GM18909 (cell line): ENCODE data around the gene PTPRN2.

Experiments used
- ATAC-seq: cut with Tn5 transposase; IDR thresholded peaks from one replicate; pipeline ENCODE4 v1.9.1; 2021; ENCODE audit warnings: mild to moderate bottlenecking; ENCODE audit not compliant: unreplicated experiment, poor library complexity

The PTPRN2 gene

DNA sequence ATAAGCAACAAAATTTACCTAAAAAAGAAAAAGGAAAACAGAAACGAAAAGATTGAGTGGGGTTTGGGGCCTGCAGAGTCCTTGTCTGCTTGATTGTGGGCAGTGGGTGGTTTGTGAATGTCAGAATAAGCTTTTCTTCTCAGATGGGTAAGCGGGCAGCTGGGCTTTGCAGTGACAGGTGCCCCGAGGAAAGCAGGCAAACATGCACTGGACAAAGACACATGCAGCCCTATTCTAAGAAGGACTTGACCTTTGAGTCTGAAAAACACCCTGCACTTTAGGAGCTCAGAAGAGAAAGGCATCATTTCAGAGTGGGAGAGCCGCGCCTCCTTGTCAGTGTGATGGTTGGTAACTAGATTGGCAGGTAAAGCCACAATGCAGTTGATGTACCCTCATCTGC is 562.7 kb downstream of the PTPRN2 start:
- no peak for ATAC-seq

DNA sequence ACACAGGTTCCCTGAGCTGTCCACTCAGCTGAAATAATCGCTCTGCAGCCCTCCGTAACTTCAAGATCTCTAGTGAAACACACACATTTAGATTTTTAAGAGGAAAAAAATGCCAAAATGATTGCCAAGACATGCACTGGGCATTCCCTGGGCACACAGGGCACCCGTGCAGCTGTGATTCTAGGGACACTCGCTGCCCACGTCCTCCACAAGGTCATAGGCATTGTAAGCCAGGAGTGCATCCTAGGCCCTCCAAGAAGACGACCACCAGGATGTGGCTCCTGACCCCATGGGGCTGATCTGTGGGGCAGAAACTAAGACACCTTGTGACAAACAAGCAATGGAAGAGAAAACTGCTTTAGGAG is 563.3 kb downstream of the PTPRN2 start:
- no peak for ATAC-seq

DNA sequence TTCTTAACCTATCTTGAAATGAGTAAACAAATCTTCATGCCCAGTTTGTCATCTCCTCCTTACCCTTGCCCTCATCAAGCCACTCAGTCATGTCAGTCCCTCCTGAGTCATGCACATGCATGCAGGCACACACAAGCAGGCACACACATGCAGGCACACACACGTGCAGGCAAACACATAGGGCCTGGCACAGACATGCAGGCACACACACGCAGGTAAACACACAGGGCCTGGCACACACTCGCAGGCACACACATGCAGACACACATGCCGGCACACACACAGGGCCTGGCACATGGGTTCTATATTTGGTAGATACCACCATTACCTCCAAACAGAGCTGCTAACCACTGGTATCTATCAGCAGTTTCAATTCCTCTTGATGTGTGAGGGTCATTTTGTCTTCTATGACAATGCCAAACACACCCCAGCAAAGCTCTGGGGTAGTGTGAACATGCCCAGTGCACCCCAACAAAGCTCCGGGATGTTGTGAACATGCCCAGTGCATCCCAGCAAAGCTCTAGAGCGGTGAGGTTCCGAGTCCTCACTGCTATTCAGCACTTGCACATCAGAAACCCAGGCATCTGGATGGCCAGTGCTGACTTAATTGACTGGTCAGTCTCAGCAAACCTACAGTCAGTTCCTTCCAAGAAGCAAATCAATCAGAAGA is 563.8 kb downstream of the PTPRN2 start:
- no peak for ATAC-seq

DNA sequence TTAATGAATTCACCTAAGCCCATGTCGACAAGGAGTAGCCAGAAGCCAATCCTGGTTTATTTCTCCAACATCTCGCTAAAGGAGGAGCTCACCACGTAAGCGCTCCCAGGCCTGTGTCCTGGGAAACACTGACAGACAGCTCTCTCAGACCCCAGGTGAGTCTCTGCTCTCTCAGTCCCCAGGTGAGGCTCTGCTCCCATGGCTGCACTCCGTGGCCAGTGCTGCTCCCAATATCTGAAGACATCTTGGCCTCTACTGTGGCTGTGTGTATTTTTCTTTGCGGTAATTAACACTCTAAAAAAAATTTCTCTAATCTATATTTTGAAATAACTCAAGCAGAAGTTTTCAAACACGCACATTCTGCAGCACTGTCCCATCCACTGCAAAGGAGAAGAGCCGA is 564.5 kb downstream of the PTPRN2 start:
- ATAC-seq: no peak

DNA sequence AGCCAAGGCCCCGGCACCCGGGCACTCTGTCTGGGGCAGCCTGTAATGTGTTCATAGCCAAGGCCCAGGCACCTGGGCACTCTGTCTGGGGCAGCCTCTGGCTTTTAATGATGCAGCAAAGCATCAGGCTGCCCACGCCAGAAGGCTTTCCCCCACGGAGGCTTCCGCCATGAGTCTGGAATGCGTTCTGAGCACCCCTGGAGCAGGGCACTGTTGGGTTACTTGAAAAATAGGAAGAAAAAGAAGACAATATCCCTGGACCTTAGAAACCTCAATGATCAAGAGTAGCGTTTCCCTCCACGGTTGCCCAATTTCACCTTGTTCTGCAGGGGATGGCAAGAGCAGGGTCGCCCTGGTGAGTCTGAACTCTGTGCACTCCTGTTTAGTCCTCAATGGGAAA is 565.0 kb downstream of the PTPRN2 start:
- ATAC-seq: no peak

DNA sequence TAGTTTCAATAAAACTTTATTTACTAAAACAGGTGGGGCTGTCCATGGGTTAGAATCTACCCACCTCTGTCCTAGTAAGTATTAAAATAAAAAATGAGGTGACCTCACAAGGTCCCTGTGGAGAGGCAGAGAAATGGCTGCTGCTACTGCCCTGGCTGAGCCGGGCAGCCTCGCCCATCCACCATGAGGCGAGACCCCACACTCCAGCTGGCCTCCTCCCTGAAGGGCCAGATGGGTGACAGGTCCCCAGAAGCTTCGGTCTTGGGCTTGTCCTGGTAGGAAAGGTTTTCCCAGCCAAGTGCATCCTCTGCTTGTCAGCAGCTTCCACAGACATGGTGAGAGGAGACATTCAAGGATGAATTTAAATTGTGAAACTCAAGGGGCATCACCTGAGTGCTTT is 565.8 kb downstream of the PTPRN2 start:
- ATAC-seq: no peak

DNA sequence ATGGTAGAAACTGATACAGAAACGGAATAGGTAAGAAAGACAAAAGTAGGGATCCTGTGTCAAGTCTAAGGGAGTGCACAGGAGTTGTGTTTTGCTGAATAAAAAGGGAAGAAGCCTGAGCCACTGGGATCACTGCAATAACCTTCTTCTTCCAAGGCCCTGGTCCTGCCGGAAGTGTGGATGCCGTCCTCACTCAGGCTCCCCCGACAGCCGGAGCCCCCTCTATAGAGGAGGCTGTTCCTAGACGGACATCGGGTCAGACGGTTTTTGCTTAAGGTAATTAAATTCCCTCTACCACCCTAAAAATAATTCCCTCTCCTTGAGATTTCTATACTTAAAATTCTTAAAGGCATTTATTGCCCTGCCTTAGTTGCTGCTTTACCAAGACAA is 566.9 kb downstream of the PTPRN2 start:
- no peak for ATAC-seq

DNA sequence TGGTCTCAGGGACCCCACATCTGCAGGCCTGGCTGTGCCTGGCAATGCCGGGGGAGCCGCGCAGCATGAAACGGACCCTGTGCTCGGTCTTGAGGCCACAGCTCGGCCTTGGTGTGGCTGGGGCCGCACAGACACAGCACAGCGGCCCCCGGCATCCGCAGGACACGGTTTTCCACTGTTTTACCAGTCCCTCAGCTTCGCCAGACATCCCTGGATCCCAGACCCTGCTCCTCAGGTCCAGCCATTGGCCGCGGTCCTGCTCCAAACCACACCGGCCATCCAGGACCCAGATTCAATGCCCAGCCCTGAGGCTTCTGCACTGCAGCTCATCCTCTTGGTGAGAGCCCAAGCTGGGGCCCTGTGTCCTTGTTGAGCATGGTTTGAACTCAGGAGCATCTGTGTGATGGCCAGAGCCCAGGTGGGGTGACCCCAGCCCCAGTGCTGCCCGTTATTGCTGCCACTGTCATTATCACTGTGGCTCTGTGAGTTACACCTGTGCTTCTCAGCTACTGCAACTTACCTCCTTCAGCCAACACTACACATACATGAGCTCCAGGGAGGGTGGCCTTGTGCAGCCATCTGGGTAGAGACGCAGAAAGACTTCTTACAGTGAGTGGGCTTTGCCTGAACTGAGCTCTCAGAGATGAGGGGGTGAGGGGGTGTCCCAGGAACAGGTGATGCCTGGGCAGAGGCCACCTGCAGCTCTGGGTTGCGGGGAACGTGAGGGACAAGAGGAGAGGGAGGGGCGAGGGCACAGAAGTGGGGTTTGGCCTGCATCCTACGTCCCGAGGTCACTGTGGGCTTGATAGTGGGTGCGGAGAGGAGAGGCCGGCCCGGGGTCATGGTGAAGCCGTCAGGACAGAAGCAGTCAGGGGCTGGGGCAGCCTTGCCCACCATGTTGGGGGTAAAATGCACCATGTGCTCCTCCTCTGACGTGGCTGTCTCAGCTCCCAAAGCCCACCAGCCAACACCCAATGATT is 567.6 kb downstream of the PTPRN2 start:
- ATAC-seq: no peak

DNA sequence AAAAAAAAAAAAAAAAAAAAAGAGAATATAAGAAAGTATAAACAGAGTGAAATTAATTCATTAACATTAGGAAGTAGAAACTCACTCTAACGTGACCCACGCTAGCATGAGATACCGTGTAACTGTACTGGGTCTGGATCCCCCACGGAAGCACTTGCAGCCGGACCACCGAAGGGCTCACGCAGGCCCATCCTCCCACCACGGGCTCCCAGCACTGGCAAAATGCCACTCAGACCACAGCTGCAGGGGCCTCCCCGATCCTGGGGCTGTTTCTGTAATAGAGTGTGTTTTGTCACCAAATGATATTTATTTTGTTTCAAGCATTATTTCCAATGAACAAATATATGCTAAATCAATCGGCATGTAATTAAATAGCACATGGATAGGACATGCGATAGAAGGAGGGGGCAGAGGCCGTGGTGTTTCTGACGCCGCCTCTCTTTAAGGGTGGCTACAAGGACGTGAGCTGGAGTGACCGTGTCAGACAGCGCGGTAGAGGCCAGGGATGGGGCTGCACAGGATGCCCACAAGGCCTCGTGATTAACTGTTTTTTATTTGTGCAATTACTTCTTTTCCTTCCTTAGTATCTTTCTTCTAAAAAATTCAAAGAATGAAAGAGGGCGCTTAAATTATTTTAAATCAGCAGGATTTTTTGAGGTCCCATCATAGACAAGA is 568.5 kb downstream of the PTPRN2 start:
- no peak for ATAC-seq

DNA sequence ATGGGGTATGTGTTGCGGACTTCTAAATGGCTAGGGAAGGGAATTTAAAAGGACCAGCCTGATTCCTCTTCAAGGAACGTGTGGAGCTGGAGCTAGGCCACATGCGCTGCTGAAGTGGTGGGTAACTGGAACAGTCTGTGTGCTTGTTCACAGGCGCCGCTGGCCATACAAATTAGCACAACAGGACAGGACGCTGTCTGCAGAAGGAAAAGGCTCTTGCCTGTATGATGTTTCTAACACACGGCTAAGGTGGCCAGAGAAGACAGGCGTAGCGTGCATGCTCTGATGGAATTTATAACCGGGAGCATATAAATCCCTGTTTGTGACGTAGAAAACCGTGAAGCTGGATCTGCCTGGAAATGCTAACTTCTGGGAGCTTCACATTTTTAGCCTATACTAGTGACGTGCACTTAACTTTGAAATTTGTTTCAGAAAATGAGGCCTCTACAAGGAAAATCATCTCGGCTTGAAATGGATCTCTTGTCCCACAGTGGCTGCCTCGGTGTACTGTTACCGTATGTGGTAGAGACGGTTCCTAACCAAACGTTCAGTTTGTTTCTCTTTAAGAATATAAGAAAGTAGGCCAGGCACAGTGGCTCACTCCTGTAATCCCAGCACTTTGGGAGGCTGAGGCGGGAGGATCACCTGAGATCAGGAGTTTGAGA is 569.4 kb downstream of the PTPRN2 start:
- no peak for ATAC-seq

DNA sequence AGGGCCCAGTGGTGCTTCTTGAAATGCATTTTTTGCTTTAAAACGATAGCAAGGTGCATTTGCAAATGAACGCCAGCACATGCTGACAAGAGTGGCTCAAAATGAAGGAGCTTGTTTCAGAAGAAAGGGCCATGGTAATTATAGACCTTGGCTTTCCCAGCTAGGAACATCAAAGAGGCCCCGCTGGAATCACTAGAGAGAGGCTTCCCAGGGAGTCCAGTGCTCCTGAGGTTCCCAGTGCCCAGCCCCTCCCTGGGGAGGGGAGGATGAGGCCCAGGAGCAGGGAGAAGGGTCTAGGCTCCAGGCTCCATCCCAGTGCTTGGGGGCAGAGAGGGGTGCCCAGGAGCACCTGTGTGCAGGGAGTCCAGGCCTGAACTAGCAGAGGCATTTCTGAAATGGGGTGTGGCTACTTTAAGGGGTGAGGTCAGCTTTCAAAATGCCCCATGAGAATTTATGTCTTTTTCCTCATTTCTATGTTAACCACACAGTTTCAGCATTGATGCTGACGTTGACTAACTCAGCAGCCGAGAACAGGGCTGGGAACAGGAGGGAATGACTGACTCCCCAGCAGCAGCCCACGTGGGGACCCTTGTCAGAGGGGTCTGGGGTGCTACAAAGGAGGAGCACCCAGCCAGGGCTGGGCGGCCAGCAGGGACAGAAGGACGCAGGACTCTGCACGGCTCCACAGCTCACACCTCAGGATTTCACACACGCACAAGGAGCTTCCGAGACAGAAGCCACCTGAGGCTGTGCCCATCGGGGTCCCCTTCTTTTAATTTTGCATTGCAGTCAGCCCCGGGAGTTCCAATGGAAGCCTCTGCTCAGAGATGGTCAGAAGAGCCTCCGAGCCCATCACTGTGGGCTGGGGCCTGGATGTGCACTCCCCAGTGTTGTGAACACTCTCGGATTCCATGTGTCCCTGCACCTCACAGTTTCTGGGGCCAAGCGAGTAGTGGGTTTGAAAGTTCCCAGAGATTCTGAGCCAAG is 570.2 kb downstream of the PTPRN2 start:
- no peak for ATAC-seq

DNA sequence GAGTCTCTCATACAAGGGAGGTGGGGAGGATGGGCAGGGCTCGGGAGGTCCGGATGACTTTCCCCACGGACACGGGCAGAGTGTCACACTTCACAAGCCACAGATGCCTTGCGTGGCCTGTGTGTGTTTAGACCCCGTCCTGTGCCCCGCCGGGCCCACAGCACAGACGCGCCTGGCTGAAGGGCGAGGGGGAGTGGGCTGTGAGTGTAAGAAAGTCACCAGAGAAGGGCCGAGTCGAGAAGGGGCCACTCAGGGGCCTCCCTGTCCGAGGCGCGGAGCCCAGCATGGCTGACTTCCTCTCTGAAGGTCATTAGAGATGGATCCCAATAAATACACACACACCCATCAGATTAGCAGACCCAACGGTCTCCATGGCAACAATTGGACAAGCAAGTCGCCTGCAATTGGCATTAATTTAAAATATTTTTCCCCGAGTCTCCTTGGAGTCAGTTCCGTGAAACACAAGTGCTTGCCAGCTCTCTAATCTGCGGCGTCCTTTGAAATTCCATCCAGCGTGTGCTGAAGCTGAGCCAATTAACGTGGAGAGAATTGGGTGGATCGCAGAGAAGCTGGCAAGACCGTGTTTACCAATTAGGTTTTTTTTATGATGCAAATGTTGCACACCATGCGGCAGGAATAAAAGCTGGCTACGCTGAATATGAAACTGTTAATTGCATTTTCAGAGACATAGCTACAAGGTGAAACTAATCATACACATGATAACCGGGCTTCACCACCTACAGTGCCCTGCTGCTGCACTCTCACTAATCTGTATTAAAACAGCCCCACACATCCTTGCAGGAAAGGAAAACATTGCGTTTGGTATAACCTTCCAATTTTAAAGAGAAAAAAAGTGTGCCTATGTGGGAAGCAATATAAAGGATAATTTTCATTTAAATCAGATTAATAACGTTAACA is 571.2 kb downstream of the PTPRN2 start:
- ATAC-seq: no peak

DNA sequence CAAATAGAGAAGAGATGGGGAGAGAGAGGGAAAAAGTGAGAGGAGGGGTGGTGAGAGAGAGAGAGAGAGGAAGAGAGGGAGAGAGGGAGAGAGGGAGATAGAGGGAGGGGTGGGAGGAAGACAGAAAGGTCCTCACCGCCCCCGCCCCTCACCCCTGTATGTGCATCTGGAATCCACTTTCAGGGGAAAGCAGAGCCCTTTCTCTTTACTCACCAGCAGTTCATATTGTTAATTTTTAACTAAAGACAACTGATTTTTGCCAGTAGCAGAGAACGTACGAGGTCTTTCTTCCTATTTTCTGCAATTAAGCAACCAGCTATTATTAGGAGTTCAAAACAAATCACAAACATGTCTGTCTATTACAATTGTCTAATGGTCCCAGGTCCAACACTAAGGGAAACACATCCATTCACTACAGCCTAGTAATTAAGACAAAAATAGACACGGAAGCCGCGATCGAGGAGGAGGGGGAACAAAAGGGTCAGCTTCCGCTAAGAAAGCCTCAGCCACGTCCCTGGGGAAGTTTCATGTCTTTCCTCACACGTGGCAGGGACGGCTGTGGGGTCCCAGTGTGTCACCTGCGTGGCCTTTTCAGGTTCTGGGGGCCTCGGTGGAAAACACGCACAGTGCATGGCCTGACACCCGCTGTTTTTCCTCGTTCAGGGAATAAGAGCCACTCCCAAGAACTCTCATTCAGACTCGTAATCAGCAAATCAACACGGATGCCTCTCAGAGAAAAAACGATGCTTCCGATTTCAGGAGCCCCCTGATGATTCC is 572.0 kb downstream of the PTPRN2 start:
- no peak for ATAC-seq

DNA sequence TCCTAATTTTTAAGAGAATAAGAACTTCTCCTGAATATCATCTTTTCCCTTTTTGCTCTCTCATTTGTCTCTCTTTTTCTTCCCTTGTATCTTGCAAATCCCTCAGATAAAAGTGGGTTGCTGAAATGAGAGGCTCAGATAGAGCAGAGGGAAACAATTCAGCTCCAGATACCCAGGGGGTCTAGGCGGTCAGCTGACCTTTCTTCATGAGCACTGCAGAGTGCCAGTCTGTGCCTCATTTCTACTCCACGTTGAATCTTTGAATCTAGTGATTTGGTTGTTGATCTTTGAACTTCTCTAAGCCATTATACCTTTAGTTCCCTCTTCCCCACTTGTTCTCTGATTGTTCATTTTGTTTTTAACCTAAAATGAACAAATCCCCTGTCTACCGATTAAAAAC is 572.6 kb downstream of the PTPRN2 start:
- ATAC-seq: no peak

DNA sequence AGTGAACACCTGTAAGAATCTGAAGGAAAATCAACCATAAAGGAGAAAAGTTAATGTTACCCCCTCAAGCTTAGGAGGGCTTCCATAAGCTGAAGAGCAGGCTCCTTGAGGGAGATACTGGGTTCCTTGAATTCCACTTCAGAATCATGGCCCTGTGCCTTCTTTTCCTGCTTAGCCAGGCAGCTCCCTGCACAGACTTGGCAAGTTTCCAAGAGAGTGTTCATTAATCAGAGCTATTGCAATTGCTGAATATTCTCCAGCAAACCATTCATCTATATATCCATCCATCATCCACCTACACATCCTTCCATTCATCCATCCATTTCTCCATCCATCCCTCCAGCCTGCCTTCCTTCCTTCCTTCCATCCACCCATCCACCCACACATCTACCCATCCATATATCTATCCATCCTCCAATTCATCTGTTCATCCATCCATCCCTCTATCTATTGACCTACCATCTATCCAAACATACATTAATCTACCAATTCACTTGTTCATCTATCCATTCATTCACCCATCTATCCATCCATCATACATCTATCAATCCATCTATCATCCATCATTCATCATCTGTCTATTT is 574.4 kb downstream of the PTPRN2 start:
- no peak for ATAC-seq

DNA sequence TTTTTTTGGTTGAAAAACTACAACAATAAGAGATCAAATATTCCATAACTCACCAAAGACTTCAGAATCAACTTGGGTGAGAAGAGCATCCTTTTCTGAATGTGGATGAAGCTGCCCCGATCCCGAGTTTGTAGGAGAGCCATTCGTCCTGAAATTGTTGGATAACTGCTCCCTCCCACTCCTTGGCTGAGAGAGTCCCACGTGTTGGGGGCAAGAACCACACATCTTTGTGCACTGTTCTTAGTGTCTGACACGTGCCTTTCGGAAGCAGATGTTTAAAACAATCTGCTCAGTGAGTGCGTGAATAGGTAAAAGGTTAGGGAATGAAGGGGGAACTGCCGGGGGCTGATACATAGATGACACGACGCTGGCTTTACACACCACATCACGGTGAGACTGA is 575.7 kb downstream of the PTPRN2 start:
- ATAC-seq: no peak

DNA sequence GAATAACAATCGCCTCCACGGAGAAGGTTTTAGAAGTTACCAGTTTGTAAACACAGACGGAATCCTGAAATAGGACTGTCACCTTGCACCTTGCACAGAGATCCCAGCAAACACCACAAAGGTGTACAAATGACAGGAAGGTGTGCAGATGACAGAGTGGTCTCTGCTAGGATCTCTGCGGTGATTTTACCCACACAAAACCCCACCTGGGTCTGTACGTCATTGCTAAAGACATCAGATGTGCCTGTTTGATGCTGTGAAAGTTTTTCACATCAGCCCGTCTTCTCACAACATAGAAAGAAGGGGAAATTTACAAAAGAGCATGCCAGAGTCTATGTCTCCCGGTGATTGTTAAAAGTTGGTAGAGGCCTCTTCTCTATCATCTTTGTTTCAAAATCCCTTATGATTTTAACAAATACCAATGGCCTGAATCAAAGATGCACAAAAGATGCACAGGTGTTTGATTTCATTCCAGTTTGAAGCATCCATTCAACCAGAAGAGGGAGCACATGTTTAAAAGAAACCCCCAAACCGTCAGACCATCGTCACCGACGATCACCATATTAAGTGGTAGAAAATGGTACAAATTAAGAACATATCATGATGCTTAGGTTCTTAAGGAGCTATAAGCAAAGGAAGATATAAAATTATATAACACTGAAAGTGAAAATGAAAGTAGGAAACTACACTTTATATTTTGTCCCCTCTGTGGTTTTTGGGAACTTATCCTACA is 576.5 kb downstream of the PTPRN2 start:
- ATAC-seq: no peak
